HEK293T (cell line): ENCODE measurements around the gene XG.

ENCODE experiments used
- ARNT ChIP-seq: fragments of 450-650 bp; IDR thresholded peaks from 2 replicates; pipeline ENCODE4 v1.6.1; 2017; ENCODE audit warnings: mild to moderate bottlenecking
- BHLHE40 ChIP-seq: fragments of 450-650 bp; IDR thresholded peaks from 2 replicates; pipeline ENCODE4 v1.6.1; 2016; ENCODE audit warnings: mild to moderate bottlenecking, moderate library complexity, borderline replicate concordance
- ELF4 ChIP-seq: fragments of 450-650 bp; IDR thresholded peaks from 2 replicates; pipeline ENCODE4 v1.6.1; 2017; ENCODE audit warnings: antibody characterized with exemption
- FOXM1 ChIP-seq: fragments of 450-650 bp; IDR thresholded peaks from 2 replicates; pipeline ENCODE4 v1.6.1; 2017; ENCODE audit warnings: mild to moderate bottlenecking, borderline replicate concordance
- HDGF ChIP-seq: fragments of 450-650 bp; IDR thresholded peaks from 2 replicates; pipeline ENCODE4 v1.6.1; 2017; ENCODE audit warnings: antibody characterized with exemption, borderline replicate concordance
- LEF1 ChIP-seq: fragments of 450-650 bp; IDR thresholded peaks from 2 replicates; pipeline ENCODE4 v1.6.1; 2017; ENCODE audit warnings: mild to moderate bottlenecking, borderline replicate concordance
- NFRKB ChIP-seq: fragments of 450-650 bp; IDR thresholded peaks from 2 replicates; pipeline ENCODE4 v1.6.1; 2016; ENCODE audit warnings: mild to moderate bottlenecking, moderate library complexity
- SP1 ChIP-seq: fragments of 450-650 bp; IDR thresholded peaks from 2 replicates; pipeline ENCODE4 v1.6.1; 2017
- SUZ12 ChIP-seq: fragments of 450-650 bp; IDR thresholded peaks from 2 replicates; pipeline ENCODE4 v1.6.1; 2016; ENCODE audit warnings: mild to moderate bottlenecking
- TARDBP ChIP-seq: fragments of 450-650 bp; IDR thresholded peaks from 2 replicates; pipeline ENCODE4 v1.6.1; 2016
- ZNF384 ChIP-seq: fragments of 450-650 bp; IDR thresholded peaks from 2 replicates; pipeline ENCODE4 v1.6.1; 2016

DNA sequence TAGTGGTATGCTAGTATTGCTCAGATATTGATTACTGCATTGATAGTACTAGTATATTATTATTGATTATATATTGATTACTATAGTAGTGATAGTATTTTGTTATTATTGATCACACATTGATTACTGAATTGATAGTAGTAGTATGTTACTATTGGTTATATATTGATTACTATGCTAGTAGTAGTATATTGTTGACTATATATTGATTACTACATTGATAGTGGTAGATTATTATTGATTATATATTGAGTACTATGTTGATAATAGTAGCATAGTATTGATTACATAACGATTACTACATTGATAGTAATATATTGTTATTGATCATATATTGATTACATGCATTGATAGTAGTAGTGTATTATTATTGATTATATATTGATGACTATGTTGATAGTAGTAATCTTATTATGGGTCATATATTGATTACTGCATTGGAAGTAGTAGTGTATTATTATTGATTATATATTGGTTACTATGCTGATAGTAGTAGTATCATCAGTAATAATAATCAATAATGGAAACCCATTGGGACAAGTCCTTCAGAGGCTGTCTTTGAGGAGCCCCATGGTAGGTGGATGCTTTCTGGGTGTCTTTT lies 107.5 kb downstream of the XG start:
- TF ChIP-seq LEF1 (no peak), ELF4 (no peak), SP1 (no peak), BHLHE40 (no peak), NFRKB (no peak), SUZ12 (no peak), TARDBP (no peak), ARNT (no peak), FOXM1 (no peak), ZNF384 (no peak), HDGF (no peak)
